Fibroblast of the conjunctiva (primary cell): Measurements from ENCODE around the gene OTUD5.
A peak's percentile ranks its signal among the peaks of the same experiment; 100 is the strongest.

Source experiments
- DNase-seq: peaks from one replicate; pipeline ENCODE4 v3.0.0-alpha.2; 2010; ENCODE audit warnings: low read depth

Gene OTUD5

DNA sequence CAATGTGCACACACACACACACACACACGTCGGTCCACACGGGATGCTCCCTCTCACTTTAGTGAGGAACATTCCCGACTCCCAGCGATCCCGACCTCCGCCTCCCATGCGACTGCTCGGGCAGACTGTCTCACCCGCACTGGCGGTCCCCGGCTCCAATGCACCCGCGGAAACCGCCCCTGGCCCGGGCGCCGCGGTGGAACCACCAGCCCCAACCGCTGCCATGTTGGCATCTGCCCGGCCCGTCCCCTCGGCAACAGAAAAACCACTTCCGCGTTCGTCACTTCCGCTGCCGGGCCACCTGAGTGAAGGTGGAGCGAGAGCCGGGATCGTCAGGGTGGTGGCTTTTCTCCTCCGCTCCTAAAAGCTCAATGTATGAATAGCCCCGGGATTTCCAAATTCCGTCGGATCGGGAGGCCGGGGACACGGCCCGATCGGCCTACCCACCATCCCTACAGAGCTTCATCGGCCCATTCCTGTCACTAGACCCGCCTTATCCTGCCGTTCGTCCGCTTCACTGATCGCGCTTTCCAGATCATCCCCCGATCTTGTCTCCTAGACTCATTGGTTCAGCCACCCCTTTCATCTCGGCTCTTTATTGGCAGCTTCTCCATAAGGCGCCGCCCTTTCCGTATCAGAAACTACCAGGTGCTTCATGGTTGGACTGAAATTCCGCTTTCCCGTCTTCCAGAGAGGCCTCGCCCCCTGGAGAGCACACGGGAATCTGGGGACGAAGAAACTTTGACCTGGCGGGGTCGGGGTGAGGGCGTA is 45.8 kb downstream of the OTUD5 start, which contains the start of gene SLC35A2:
Gene SLC35A2, minus strand, starts transcription at position 235 of the 771 bp plus-strand sequence. Its CDS starts 10 bp downstream, at position 225.
- DNase-seq, result no peak

DNA sequence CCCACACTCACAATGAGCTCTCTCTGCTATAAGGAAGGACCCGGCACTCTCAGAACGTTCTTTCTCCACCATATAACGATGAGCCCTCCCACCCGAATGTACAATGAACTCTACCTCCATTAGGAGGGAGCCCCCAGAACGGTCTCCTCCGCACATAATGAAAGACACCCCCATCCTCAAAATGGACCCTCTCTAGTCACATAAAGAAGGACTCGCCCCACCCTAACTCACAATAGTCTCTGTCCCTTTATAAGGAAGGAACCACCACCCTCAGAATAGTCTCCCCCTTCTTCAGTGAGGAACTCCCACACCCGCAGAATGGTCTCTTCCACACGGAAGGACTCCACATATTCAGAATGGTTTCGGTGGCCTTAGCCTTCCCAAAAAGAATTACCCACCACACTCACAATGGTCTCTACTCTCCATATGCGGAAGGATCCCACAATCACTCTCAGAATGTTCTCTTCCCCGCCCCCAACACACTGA is 46.4 kb downstream of the OTUD5 start:
- DNase-seq, result no peak

DNA sequence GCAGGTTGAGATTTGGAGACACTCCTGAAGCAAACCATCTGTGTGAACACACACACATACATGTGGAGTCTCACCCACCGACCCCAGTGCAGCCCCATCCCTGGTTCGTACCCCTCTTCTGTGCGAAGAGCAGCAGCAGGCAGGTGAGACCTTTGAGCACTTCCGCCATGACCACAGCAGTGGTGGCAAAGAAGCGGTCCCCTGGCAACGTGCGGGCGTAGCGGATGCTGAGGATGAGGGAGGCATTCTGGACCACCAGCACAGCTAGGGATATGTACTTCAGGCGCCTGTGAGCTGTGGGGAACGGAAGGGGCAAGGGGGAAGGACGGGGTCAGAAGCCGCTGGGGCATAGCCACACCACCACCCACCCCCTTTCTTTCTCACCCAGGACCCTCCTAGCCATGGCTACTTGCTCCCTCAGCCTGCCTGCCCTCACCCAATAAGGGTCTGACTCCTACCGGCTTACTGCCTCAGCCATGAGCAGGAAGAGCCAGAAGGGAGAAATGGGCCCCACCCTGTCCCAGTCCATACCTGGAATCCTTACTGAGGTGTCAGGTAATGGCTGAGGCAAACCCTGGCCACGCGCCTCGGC is 47.6 kb downstream of the OTUD5 start:
- no peak for DNase-seq

DNA sequence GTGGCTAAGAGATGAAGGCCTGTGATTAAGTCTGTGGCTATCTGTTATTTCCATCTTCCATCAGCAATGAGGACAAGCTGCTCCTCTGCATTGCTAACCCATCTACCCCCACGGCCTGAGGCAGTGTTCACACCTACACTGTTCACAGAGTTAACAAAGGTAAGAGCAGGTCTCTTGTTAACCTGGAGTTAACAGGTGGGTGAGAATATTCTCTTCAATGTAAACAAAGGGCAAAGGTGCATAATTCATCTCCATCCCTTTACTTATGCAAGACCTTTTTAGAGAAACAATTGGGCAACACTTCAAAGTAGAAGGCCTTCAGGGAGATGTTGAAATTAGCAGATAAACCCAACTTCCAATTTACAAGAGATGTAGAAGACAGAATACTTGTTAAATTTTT is 48.8 kb downstream of the OTUD5 start:
- no peak for DNase-seq

DNA sequence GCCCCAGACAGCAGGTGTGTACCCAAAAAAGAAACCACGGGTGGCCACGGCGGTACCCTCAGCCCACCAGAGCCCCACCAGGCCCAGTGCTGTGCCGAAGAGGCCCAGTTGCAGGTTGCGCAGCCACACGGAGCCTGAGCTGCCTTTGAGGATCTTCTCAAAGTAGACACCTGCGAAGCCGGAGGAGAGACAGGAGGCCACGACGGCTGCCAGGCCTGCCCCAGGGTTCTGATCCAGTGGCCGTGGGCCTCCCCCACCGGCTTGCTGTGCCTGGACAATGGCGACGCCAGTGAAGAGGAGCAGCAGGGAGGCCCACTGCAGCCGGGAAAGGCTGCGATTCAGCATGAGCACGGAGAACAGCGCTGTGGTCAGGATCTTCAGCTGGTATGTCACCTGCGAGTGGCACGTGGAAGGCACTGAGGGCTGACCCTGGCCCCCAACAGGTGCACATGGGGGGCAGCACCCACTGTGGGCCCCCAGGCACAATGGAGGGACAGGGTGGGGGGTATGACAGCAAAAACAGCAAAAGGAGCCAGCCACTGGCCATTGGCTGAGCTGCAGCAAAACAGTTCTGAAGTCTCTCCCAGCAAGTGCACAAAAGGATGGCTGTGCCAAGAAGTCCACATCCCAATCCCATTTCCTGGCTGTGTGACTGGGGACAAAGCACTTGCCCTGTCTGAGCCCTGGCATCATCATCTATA is 52.2 kb downstream of the OTUD5 start:
- DNase-seq, result no peak

DNA sequence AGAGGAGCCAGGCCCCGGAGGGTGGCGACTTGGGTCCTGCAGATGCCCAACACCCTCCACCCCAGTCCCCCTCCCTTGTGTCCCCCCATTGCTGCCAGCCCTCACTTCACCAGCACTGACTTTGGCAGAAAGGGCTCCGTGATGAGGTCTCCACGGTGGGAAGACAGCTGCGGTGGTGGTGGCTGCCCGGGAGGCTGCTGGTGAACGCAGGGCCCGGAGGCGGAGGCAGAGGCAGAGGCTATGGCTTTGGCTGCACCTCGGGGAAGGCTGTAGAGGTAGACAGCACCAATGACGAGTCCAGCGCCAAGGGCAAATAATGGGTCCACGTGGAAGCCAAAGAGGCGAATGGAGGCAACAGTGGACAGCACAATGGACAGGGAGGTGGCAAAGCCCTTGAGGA is 52.8 kb downstream of the OTUD5 start:
- no peak for DNase-seq

DNA sequence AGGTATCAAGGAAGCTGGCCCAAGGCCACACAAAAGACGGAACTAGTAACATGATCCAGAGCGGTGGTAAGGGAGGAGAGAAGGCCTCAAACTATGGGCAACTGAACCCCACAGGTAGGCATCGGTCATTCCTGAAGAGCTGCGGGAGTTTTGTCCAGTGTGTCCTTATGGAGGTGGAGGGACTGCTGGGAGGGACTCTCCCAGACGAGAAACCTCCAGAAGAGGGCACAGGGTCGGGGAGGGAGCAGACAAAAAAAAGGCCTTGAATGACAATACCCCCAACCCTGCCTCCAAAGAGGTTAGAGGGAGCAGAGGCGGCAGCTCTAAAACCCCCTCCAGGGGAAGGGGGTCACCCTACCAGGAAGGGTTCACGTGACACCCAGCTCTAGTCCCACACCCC is 53.2 kb downstream of the OTUD5 start:
- DNase-seq, result no peak

DNA sequence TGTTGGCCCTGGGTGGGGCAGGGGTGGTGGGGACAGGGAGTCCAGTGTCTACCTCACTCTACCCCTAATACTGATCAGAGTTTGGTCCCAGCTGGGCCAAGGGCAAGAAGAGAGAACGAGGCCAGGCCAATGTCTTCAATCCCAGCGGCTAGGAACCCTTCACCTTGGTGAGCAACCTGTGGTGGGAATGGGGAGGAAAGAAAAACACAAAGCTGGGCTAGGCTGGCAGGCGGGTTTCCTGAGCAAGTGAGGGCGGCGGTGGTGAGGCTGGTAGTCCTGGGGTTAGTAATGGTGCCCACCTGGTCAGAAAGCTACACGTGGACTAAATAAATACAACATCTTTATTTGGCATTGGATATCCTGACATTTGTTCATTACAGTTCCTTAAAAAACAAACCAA is 54.1 kb downstream of the OTUD5 start:
- no peak for DNase-seq

DNA sequence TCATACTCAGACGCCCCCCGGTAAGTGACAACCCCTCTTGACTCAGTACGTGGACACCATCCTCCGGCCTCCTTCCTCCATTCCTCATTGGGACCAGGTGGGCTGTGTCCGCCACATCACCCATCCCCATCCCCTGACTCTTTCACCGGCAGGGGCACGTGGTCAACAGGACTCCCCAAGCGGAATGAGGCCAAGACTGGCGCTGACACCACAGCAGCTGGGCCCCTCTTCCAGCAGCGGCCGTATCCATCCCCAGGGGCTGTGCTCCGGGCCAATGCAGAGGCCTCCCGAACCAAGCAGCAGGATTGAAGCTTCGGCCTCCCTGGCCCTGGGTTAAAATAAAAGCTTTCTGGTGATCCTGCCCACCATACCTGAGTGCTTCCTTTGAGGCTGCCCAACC is 54.6 kb downstream of the OTUD5 start:
- no peak for DNase-seq

DNA sequence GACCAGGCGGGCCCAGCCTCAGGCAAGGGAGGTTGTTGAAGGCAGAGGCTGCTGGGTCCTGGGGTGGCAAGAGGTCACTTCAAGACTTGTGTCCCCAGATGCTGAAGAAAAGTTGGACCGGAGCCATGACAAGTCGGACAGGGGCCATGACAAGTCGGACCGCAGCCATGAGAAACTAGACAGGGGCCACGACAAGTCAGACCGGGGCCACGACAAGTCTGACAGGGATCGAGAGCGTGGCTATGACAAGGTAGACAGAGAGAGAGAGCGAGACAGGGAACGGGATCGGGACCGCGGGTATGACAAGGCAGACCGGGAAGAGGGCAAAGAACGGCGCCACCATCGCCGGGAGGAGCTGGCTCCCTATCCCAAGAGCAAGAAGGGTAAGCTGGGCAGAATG is 55.3 kb downstream of the OTUD5 start:
- DNase-seq, result no peak

DNA sequence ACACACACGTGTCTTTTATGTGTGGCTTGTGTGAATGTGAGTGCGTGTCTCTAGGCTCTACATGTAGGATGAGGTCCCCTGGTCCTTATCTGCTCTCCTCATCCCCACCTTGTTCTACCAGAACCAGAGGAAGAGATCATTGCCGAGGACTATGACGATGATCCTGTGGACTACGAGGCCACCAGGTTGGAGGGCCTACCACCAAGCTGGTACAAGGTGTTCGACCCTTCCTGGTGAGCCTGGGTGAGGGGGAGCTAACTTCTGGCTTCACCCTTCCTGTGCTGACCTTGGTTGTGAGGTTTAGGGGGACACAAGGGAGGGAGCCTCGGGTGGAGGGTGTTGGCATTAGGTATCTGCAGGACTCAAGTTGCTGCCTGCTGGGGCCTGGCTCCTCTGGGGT is 56.3 kb downstream of the OTUD5 start:
- DNase-seq, result no peak

DNA sequence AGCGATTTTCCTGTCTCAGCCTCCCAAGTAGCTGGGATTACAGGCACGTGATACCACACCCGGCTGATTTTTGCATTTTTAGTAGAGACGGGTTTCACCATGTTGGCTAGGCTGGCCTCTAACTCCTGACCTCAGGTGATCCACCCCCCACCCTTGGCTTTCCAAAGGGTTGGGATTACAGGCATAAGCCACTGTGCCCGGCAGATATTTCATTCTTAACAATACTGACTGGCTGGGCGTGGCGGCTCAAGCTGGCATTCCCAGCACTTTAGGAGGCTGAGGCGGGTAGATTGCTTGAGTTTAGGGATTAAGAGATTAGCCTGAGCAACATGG is 58.4 kb downstream of the OTUD5 start:
- no peak for DNase-seq

DNA sequence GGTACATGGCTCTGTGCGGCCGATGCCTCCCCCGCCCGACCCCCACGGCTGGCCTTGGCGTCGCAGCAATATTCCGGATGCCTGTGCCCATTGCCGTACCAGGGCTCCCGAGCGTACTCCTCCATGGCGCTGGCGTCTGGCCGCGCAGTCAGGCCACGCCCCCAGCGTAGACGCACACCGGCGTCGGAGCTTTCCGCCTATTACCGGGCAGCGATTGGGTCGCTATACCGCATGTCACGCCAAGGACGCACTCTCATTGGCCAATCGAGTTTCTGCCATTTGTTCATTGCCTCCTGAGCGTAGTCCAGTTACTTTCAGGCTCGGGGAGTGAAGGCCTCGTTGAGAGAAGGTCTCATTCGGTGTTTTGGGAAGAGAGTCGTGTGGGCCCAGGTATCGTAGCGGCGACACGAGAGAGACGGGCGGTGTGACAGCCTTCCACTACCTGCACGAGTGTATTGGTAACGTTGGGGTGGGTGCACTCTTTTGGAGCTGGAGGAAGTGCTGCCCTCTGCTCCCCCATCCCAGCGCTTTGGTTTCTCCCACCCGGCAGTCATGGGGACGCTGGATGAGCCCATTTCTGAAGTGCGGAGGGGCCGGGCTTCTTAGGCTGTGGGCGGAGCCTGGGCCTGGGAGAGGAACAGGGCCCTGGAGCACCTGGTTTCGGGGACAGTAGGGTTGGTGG is 59.6 kb downstream of the OTUD5 start, which contains the start of the genes PQBP1 and TIMM17B:
Gene PQBP1, plus strand, starts transcription at position 306 of the 682 bp plus-strand sequence. CDS start 580 bp downstream, outside the sequence.
Gene TIMM17B, minus strand, starts transcription at position 144 of the 682 bp plus-strand sequence. Its CDS starts 19 bp downstream, at position 125.
- DNase-seq, result peak; percentile 92

DNA sequence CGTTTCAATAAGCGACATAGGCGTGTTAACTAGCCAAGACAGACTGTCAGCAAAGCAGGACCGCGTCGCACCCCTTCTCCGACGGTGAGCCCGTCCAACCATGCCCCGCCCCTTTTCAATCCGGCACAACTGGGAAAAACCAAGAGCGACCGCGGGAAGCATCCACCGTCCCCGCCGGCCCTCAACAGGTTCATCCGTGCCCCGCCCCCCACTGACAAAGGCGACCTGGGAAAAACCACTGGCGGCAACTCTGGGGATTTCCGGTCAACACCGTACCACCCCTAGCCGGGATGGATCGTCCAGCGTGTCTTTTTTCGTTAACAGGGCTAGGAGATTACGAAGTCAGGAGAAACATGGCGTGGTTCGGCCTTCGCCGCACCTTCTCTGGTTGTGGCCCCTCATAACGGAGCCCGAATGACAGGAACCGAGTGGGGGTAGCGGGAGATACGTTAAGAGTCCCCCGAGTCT is 60.2 kb downstream of the OTUD5 start:
- DNase-seq, result peak; percentile 37

DNA sequence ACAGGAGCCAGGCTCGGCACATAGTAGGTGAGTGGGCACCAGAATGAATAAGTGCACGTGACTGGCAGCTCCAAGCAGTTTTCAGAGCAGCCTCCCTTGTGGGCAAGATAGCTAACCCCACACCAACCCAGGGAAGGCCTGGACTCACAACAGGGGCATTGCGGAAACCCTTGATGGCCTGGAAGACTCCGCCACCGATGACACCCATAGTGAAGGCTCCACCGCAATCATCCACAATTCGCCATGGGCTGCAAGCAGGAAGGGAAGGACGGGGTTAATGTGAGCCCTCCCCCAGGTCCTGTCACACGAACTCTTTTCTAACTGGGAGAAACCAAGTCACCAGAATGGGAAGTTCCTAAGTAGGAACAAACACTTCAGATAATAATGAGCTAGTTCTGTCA is 60.8 kb downstream of the OTUD5 start:
- DNase-seq, result no peak

DNA sequence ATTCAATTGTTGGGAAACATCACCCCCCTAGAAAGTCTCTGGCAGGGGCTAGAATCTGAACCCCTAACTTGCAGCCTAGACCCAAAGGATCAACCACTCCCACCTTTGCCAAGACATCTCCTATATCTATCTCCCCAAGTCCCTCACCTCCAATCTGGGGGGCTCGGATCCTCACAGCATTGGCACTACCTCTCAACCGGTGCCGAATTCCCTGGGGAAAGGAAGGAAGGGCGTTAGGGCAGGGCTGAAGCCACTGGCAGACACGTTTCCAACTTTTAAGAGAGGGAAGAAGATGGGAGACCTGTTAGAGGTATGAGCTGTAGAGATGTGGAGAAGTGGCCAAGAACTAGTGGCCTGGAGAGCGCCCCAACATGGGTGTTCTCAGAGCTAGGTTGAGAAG is 62.5 kb downstream of the OTUD5 start:
- no peak for DNase-seq

DNA sequence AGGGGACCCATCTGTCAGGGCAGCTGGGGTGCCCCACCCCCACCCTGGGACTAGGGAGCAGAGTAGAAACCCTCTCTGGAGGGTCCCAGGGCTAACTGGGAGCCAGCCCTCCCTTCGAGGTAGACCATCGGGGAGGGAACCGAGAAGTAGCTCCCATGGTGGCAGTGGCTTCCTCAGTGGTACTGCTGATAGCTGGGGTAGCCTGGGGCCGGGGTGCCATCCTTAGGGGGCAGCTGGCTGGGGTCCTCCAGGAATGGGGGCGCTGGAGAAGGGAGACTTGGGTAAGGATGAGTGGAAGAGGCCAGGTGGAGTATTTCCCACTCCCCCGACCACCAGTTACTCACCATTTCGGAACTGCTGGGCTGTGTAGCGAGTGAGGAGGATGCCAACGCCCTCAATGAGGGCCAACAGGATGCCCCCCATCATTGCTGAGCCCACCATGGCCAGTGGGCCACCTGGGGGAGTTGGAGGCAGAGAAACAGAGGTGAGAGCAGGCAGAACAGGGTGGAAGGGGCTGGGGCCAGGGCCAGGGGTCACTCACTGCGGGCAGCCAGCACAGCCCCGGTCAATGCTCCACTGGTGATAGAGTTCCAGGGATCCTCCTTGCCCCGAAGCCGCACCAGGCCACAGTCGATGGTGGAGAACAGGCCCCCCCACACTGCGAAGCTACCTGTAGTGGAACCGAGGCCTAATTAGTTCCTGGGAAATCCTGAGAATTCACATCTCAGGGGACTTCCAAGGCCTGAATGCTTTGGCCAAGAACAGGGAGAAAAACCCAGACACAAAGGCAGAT is 63.7 kb downstream of the OTUD5 start:
- DNase-seq, result no peak

DNA sequence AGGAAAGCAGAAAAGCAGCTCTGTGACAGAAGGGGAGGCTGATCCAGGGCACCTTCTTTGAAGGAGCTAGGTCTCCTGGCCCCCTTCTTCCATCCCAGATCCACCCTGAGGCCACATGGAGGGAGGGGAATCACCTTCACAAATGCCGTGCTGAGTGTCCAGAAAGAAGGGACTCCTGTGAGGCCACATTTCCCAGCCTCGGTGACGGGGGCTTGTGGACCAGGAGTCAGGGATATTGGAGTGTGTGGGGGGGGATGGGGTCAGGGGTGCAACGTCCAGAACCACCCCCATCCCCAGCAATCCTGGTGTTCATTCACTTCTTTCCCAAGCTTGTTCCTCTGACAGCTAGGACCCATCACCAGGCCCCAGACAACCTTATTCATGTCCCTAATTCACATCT is 64.5 kb downstream of the OTUD5 start:
- no peak for DNase-seq

DNA sequence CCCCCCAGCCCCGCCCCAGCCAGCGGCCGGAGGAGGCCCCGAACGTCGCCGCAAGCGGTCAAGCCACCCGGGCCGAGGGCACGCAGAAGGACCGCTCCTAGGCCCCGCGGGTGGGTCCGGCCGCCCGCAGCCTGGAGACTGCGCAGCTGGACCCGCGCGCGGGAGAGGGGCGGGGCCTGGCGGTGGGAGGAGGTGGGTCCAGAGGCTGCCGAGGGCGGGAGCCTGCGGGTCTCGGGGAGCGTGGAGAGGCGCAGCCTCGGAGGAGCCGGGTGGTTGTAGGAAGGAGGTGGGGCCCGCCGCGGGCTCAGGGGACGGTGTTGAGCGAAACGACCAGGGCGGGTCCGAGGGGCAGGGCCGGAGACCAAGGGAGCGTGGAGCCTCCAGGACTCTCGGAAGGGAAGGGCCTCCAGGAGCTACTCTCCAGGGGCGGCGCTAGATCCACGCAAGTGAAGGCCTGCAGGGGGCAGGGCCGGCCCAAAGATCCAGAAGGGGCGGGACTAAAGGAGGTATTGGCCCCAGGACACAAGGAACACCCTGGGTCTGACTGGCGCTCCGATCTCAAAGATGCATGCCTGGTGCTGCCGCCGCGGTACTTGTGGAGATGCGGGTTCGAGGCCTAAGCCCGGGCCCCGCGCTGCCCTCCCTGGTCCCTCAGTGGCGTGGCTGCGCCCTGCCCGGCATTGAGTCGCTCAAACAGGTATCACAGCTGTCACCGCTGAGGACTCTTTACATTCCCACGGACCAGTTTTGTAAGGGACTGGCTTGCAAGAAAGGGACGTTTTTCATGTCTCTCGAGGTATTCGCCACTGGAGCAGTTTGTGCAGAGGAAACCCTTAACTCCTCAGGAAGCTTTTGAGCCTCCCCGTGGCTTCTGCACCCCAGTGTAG is 65.8 kb downstream of the OTUD5 start:
- DNase-seq, result peak; percentile 74

DNA sequence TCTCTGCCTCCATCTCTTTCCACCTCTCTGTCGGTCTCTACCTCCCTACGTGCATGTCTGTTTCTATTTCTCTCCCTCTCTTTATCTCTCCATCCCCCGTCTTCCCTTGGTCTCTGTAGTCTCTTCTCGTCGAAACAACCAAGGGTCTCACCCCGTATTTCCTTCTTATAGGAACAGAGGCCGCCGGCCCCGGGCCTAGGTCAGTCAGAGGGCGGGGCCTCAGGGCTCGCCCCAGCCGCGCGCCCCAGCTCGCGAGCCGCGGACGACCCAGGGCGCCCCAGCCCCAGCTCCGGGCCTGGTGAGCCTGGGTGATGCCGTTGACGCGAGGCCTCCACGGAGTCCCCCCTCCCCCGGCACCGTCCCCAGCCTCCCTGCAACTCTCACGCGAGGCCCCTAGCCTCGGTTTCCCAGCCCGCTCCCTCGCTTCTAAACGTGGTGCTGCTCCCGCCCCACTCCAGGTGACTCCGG is 66.4 kb downstream of the OTUD5 start:
- DNase-seq, result no peak
